ENCODE results near the gene GUCY2D.
"Not testable (repeated sequence)": the region's sequence is repeated elsewhere in the genome, so short reads cannot be mapped to it uniquely, and the experiment has no call there.

Gene GUCY2D

GRCh38 chr17:8001976-8002720 lies at the start of gene GUCY2D:
Gene GUCY2D, plus strand, starts transcription at chr17:8002615. Its CDS starts 433 bp downstream, at chr17:8003048.
- FAIRE-seq, result no peak

GRCh38 chr17:7953266-7953665 lies 49.1 kb upstream of the GUCY2D start:
- not testable (repeated sequence) for FAIRE-seq

GRCh38 chr17:7955414-7956227 lies 46.8 kb upstream of the GUCY2D start:
- no peak for FAIRE-seq

GRCh38 chr17:7956228-7956965 lies 46.0 kb upstream of the GUCY2D start:
- FAIRE-seq, result no peak

- no peak for FAIRE-seq
Observed at GRCh38 chr17:7959503-7960253, 42.7 kb upstream of the GUCY2D start.

GRCh38 chr17:7961421-7961820 lies 41.0 kb upstream of the GUCY2D start:
- no peak for FAIRE-seq

- no peak for FAIRE-seq
Observed at GRCh38 chr17:7967751-7968150, 34.7 kb upstream of the GUCY2D start.

- FAIRE-seq, result no peak
Observed at GRCh38 chr17:7969433-7969832, 33.0 kb upstream of the GUCY2D start.

- no peak for FAIRE-seq
Observed at GRCh38 chr17:7971651-7972050, 30.8 kb upstream of the GUCY2D start.

GRCh38 chr17:7972131-7972785 lies 30.2 kb upstream of the GUCY2D start:
- FAIRE-seq, result no peak

- FAIRE-seq, result no peak
Observed at GRCh38 chr17:7974638-7975131, 27.7 kb upstream of the GUCY2D start.

GRCh38 chr17:7977039-7977438 lies 25.4 kb upstream of the GUCY2D start:
- FAIRE-seq, result no peak

- no peak for FAIRE-seq
Observed at GRCh38 chr17:7977805-7978204, 24.6 kb upstream of the GUCY2D start.

GRCh38 chr17:7982173-7982572 lies 20.2 kb upstream of the GUCY2D start:
- FAIRE-seq, result no peak

- FAIRE-seq, result no peak
Observed at GRCh38 chr17:7982666-7983065, 19.7 kb upstream of the GUCY2D start.

GRCh38 chr17:7984904-7985303 lies 17.5 kb upstream of the GUCY2D start:
- FAIRE-seq, result no peak

- FAIRE-seq, result no peak
Observed at GRCh38 chr17:7987112-7987893, 15.1 kb upstream of the GUCY2D start.

- FAIRE-seq, result peak; percentile 82
Observed at GRCh38 chr17:7988750-7989178, 13.7 kb upstream of the GUCY2D start.

GRCh38 chr17:7989781-7990655 lies 12.4 kb upstream of the GUCY2D start:
- no peak for FAIRE-seq

- FAIRE-seq, result no peak
Observed at GRCh38 chr17:7992516-7992915, 9.9 kb upstream of the GUCY2D start.
